K562 (cell line): ENCODE data around the gene AAK1. TPM values are rescaled to one million over a fixed set of nuclear protein-coding genes. Genes with fewer than 3 reads are reported as not detected.

Experiments
- ATAC-seq: fragments of 200-7000 bp; cut with Tn5 transposase; 3 replicates; pipeline ENCODE4 v1.9.1; 2020; ENCODE audit warnings: moderate library complexity
- BruUV-seq: library from RNA; stranded (reverse); fragments of 400-500 nt; replicated peaks from 2 replicates; lab custom pipeline; 2021; lab: Mats Ljungman, UMichigan
- CTCF ChIA-PET: fragments of 300-600 bp; formaldehyde crosslinking; extraction: SDS; loops from one replicate; lab custom pipeline; 2021; ENCODE audit warnings: low intra/inter-chr PET ratio; lab: Yijun Ruan, JAX
- POLR2A ChIA-PET: fragments of 300-600, 350-650 bp; sonication (Branson Sonifier 250); formaldehyde crosslinking; extraction: SDS; loops from one replicate; lab custom pipeline; 2021; ENCODE audit warnings: antibody characterized with exemption, inconsistent platforms; lab: Yijun Ruan, JAX
- DNase-seq, 4 experiments: peaks; one replicate each; pipeline versions ENCODE4 v3.0.0 to v3.0.0-alpha.2; 2011 to 2018; ENCODE audit warnings: low spot score in 3 of 4, mixed read lengths in 3 of 4; ENCODE audit errors: extremely low read depth in 1 of 4
- FAIRE-seq: peaks from 2 replicates; lab custom pipeline; 2011; peaks lifted over from hg19 to GRCh38; lab: Jason Lieb, UNC
- H2AFZ ChIP-seq: 2 replicates; pipeline ENCODE4 v1.6.0; 2011; ENCODE audit warnings: low read depth, low read length, control low read depth, inconsistent platforms
- H3K27ac ChIP-seq: fragments of 200-600 bp; 3 replicates; pipeline ENCODE4 v1.8.0; 2011; ENCODE audit warnings: low read depth, mild to moderate bottlenecking, control low read depth, inconsistent platforms, low read length, moderate library complexity, mixed read lengths; ENCODE audit errors: extremely low read depth
- H3K27me3 ChIP-seq, 2 experiments: fragments of 300-600 bp in 1 of 2; 2 replicates in 1 of 2; 3 replicates in 1 of 2; pipeline versions ENCODE4 v1.6.0 to v1.8.0; 2011; ENCODE audit warnings: inconsistent platforms in 2 of 2, low read length in 2 of 2, mild to moderate bottlenecking in 1 of 2, mixed read lengths in 1 of 2, moderate library complexity in 1 of 2; ENCODE audit not compliant: control insufficient read depth in 2 of 2, insufficient read depth in 2 of 2
- H3K36me3 ChIP-seq: fragments of 300-600 bp; 3 replicates; pipeline ENCODE4 v1.8.0; 2011; ENCODE audit warnings: mild to moderate bottlenecking, low read length, inconsistent platforms; ENCODE audit not compliant: control insufficient read depth, insufficient read depth
- H3K4me1 ChIP-seq, 2 experiments: fragments of 200-600 bp in 1 of 2; replicated peaks in 1 of 2; 2 replicates in 1 of 2; 3 replicates in 1 of 2; pipeline versions ENCODE4 v1.5.1 to v1.8.0; 2011; ENCODE audit warnings: inconsistent platforms in 2 of 2, low read length in 2 of 2, mild to moderate bottlenecking in 1 of 2, mixed read lengths in 1 of 2, moderate library complexity in 1 of 2; ENCODE audit not compliant: control insufficient read depth in 2 of 2, insufficient read depth in 2 of 2
- H3K4me2 ChIP-seq: 2 replicates; pipeline ENCODE4 v1.6.1; 2011; ENCODE audit warnings: low read length, control low read depth, inconsistent platforms, mixed read lengths; ENCODE audit not compliant: insufficient read depth
- H3K4me3 ChIP-seq: fragments of 200-600 bp; sonication (generic), shearing (Covaris generic); 2 replicates; pipeline ENCODE4 v1.5.1; 2016; ENCODE audit warnings: control low read depth, inconsistent platforms
- H3K79me2 ChIP-seq: fragments of 200-600 bp; 3 replicates; pipeline ENCODE4 v1.8.0; 2011; ENCODE audit warnings: low read length, inconsistent platforms; ENCODE audit not compliant: control insufficient read depth, insufficient read depth
- H3K9ac ChIP-seq, 2 experiments: 2 replicates each; pipeline versions ENCODE4 v1.6.0 to v1.6.1; 2011; ENCODE audit warnings: low read depth in 2 of 2, low read length in 2 of 2, control low read depth in 1 of 2, inconsistent platforms in 1 of 2, mild to moderate bottlenecking in 1 of 2, mixed read lengths in 1 of 2; ENCODE audit not compliant: insufficient read depth in 1 of 2
- H3K9me1 ChIP-seq: one replicate; pipeline ENCODE4 v1.6.0; 2011; ENCODE audit warnings: inconsistent platforms, mild to moderate bottlenecking, low read length, moderate library complexity; ENCODE audit not compliant: control insufficient read depth, insufficient read depth
- H3K9me3 ChIP-seq: replicated peaks from 2 replicates; pipeline ENCODE4 v1.5.1; 2011; ENCODE audit warnings: low read depth, low read length, inconsistent platforms; ENCODE audit not compliant: control insufficient read depth, insufficient read depth
- H4K20me1 ChIP-seq: replicated peaks from 2 replicates; pipeline ENCODE4 v1.6.1; 2011; ENCODE audit warnings: low read length, inconsistent platforms, mixed read lengths; ENCODE audit not compliant: control insufficient read depth, insufficient read depth
- CBFA2T2 ChIP-seq: fragments of 450-650 bp; conservative IDR thresholded peaks from 2 replicates; pipeline ENCODE4 v1.6.1; 2017; ENCODE audit warnings: mild to moderate bottlenecking
- CCAR2 ChIP-seq: fragments of 200-400 bp; formaldehyde crosslinking; IDR thresholded peaks from 2 replicates; pipeline ENCODE4 v1.6.1; 2017; ENCODE audit warnings: mild to moderate bottlenecking, low read depth, low read length
- RBM17 ChIP-seq: fragments of 200-400 bp; formaldehyde crosslinking; IDR thresholded peaks from 2 replicates; pipeline ENCODE4 v1.6.1; 2017; ENCODE audit warnings: low read depth, mild to moderate bottlenecking, low read length, borderline replicate concordance
- TOE1 ChIP-seq, 2 experiments: fragments of 450-650 bp in 1 of 2; sonication (generic) in 1 of 2; formaldehyde crosslinking in 1 of 2; IDR thresholded peaks; 2 replicates each; pipeline versions ENCODE4 v1.7.1 to v1.8.0; 2016 to 2022; ENCODE audit warnings: borderline replicate concordance in 2 of 2, mild to moderate bottlenecking in 2 of 2, antibody characterized with exemption in 1 of 2, inconsistent platforms in 1 of 2, low read depth in 1 of 2, missing genetic modification reagents in 1 of 2, moderate library complexity in 1 of 2
- XRCC4 ChIP-seq: IDR thresholded peaks from one replicate; pipeline ENCODE4 v1.6.1; 2011; ENCODE audit not compliant: insufficient read depth, insufficient read length; ENCODE audit errors: extremely low read depth
- ZBTB49 ChIP-seq: sonication (generic); formaldehyde crosslinking; IDR thresholded peaks from 2 replicates; pipeline ENCODE4 v1.8.0; 2022; ENCODE audit warnings: missing genetic modification reagents, mild to moderate bottlenecking, borderline replicate concordance
- ZC3H8 ChIP-seq: fragments of 450-650 bp; IDR thresholded peaks from 2 replicates; pipeline ENCODE4 v1.6.1; 2017
- WGBS: fragments of 100-300 bp; shearing (Covaris generic); methylation state at CpG from one replicate; pipeline ENCODE4 v1.1.6; 2016; ENCODE audit warnings: low coverage, mixed read lengths; ENCODE audit not compliant: insufficient coverage; ENCODE audit errors: missing lambda C conversion rate; 5-methylcytosine and 5-hydroxymethylcytosine counted together
- in situ Hi-C: fragments of 300-500 bp; cut with MboI; formaldehyde crosslinking; loops from 4 replicates; pipeline ENCODE4 v1.15.0; 2018; ENCODE audit warnings: inconsistent platforms, mixed read lengths
- intact Hi-C: fragments of 100-400 bp; cut with micrococcal nuclease; formaldehyde crosslinking; loops from 2 replicates; pipeline ENCODE4 v1.14.2; 2022
- polyA plus RNA-seq, 8 experiments: library from polyadenylated mRNA; depleted of rRNA in 4 of 8; stranded (reverse) in 5 of 8; unstranded in 3 of 8; fragments of >200 nt; fragmentation: Nextera tagmentation in 2 of 8; fragmentation: Illumina TruSeq in 1 of 8; extraction: Ambion mirVana in 2 of 8; extraction: Trizol in 1 of 8; gene quantifications; 2 replicates each; pipeline versions ENCODE4 v1.2.1 to v1.2.3, GENCODE V29; 2011 to 2014; ENCODE audit warnings: inconsistent platforms in 1 of 8, missing spikeins in 1 of 8
- total RNA-seq, 7 experiments: library from RNA; depleted of rRNA in 6 of 7; stranded (reverse); fragments of >200 nt in 6 of 7; fragmentation: Illumina TruSeq in 2 of 7; extraction: Trizol in 2 of 7; gene quantifications; 2 replicates each; pipeline versions ENCODE4 v1.2.1 to v1.2.3, GENCODE V29; 2011 to 2021; ENCODE audit warnings: low replicate concordance in 1 of 7

The AAK1 gene
- total and polyA plus RNA-seq, 9 of the 15 experiments (the other 6 are each of a cell fraction or from before 2014, with no cell fraction given): 0.89 to 17.1 (median 6.0) TPM

GRCh38 chr2:69469375-69469774 is 174.2 kb downstream of the AAK1 start:
- CTCF ChIA-PET: no interaction called here
- no peak for ATAC-seq

More at GRCh38 chr2:69469375-69469774, 174.2 kb downstream of the AAK1 start:
- Histone ChIP-seq H4K20me1 (no peaks in the 10 kb centered on the region), H3K9me1 (no peaks in the 10 kb centered on the region), H3K9ac (no peak overlapping the region), H3K4me1 (no peaks in the 10 kb centered on the region), H3K4me2 (no peak overlapping the region), H3K27me3 (no peaks in the 10 kb centered on the region), H3K4me3 (no peak overlapping the region), H3K9me3 (no peaks in the 10 kb centered on the region), H2AFZ (no peak overlapping the region), H3K79me2 (no peaks in the 10 kb centered on the region), H3K36me3 (no peaks in the 10 kb centered on the region), H3K27ac (no peak overlapping the region)
- TF ChIP-seq CCAR2 (no peak), ZC3H8 (no peak), CBFA2T2 (no peak), RBM17 (no peak), XRCC4 (no peak), TOE1 (IDR thresholded peaks at IDR 0.05; ENCODE audit: borderline replicate concordance) (no peak), TOE1 (CRISPR knock-in tag; IDR thresholded peaks at IDR 0.05; ENCODE audit: borderline replicate concordance, low read depth) (no peak), ZBTB49 (no peak)
- no peak for DNase-seq
- no TSS peak for BruUV-seq
- POLR2A ChIA-PET: interaction anchor here (1.0 kb wide), 1 partner anchor 32 kb away, joined by 3 read pairs; the partner anchor contains the start of gene NFU1
- intact Hi-C loops: no loop called here
- FAIRE-seq: no peak
- WGBS: 32% methylated on average over 3 of the region's 3 CpGs
- in situ Hi-C loops: no loop called here
